Ascending aorta (tissue), 2 donors: ENCODE data around the gene CD151. TPM values are rescaled to one million over a fixed set of nuclear protein-coding genes. Genes with fewer than 3 reads are reported as not detected.

Source experiments
- DNase-seq, 2 donors: peaks; one replicate each; pipeline ENCODE4 v3.0.0-alpha.2; 2019; ENCODE audit warnings: low spot score in 2 of 2
- H3K27ac ChIP-seq, 2 donors: fragments of 200-600 bp; sonication (generic); one replicate each; pipeline ENCODE4 v1.5.1; 2016 to 2017; ENCODE audit warnings: mild to moderate bottlenecking in 1 of 2
- H3K27me3 ChIP-seq: fragments of 200-600 bp; sonication (generic); one replicate; pipeline ENCODE4 v1.5.1; 2017
- H3K36me3 ChIP-seq, 2 donors: fragments of 200-600 bp; sonication (generic); one replicate each; pipeline ENCODE4 v1.5.1; 2016
- H3K4me1 ChIP-seq, 2 donors: fragments of 200-600 bp; sonication (generic); one replicate each; pipeline ENCODE4 v1.5.1; 2016 to 2017; ENCODE audit warnings: mild to moderate bottlenecking in 1 of 2
- H3K4me3 ChIP-seq, 2 donors: fragments of 200-600 bp; sonication (generic); one replicate each; pipeline ENCODE4 v1.5.1; 2016 to 2017; ENCODE audit warnings: mild to moderate bottlenecking in 1 of 2
- H3K9me3 ChIP-seq, 2 donors: fragments of 200-600 bp; sonication (generic); one replicate each; pipeline ENCODE4 v1.5.1; 2016
- intact Hi-C: fragments of 100-400 bp; cut with DNase I; formaldehyde crosslinking; loops from one replicate; pipeline ENCODE4 v1.15.1; 2023
- total RNA-seq: library from RNA; depleted of rRNA; stranded (reverse); fragments of >200 nt; gene quantifications from one replicate; pipeline ENCODE4 v1.1.0, GENCODE V29; 2016
- TF ChIP-seq, protein P1 (sequence below), 3 experiments: fragments of 200-600 bp in 2 of 3; fragments of 450-650 bp in 1 of 3; sonication (generic) in 2 of 3; IDR thresholded peaks; one replicate each; pipeline ENCODE4 v1.5.1; 2016 to 2019; ENCODE audit warnings: antibody characterized with exemption in 3 of 3, mild to moderate bottlenecking in 1 of 3, moderate library complexity in 1 of 3

CD151 gene
- total RNA-seq, 1 donor from 2014 or later = 898 TPM

DNA sequence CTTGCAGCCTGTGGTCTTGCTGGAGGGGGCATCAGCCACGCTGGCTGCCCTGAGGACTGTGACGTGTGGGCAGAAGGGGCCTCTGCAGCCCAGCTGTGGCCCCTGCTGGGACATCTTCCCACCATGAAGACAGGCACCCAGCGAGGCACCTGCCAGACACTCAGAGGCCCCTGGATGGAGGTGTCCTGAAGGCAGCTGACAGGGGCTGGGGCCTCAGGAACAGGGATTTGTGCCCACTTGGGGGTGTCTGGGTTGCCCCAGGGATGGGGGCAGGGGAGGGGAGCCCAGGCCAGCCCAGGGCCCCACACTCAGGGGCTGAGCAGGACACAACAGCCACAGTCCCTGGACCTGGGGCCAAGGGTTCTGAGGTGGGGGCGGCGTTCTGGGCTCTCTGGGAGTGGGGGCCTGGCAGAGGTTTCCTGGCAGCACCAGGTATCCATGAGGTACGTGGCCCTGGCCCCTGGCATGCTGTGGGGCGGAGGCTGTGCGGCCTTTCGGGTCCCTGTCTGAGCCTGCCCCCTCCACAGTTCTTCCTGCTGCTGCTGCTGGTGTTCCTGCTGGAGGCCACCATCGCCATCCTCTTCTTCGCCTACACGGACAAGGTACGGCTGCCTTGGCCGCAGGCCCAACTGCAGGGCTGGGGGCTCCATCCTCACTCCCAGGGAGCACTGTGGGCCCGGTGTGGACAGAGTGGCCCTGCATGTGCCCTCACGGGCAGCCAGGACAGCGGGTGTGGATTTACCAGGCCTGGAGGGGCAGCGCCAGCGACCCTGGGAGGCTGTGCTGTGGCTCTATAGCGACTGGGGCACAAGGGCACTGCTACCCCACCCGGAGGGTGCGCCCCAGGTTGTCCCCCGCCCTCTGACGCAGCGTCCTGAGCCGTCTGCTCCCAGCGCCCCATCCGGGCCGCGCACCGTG, 31.4 kb downstream of the CD151 start:
- TF ChIP-seq, protein P1, sequence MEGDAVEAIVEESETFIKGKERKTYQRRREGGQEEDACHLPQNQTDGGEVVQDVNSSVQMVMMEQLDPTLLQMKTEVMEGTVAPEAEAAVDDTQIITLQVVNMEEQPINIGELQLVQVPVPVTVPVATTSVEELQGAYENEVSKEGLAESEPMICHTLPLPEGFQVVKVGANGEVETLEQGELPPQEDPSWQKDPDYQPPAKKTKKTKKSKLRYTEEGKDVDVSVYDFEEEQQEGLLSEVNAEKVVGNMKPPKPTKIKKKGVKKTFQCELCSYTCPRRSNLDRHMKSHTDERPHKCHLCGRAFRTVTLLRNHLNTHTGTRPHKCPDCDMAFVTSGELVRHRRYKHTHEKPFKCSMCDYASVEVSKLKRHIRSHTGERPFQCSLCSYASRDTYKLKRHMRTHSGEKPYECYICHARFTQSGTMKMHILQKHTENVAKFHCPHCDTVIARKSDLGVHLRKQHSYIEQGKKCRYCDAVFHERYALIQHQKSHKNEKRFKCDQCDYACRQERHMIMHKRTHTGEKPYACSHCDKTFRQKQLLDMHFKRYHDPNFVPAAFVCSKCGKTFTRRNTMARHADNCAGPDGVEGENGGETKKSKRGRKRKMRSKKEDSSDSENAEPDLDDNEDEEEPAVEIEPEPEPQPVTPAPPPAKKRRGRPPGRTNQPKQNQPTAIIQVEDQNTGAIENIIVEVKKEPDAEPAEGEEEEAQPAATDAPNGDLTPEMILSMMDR (IDR thresholded peaks at IDR 0.05) = no peak
- no peaks in the 10 kb centered on the region for H3K27me3 ChIP-seq
- peaks cover 34 to 43% of the 10 kb centered on the region in 2 donors for H3K36me3 ChIP-seq
- no peak for DNase-seq
- peaks cover 0 to 6% of the 10 kb centered on the region in 2 donors for H3K4me1 ChIP-seq
- no peak overlapping the region for H3K4me3 ChIP-seq
- no peaks in the 10 kb centered on the region for H3K9me3 ChIP-seq
- no peak overlapping the region for H3K27ac ChIP-seq
- intact Hi-C loops = no loop called here

DNA sequence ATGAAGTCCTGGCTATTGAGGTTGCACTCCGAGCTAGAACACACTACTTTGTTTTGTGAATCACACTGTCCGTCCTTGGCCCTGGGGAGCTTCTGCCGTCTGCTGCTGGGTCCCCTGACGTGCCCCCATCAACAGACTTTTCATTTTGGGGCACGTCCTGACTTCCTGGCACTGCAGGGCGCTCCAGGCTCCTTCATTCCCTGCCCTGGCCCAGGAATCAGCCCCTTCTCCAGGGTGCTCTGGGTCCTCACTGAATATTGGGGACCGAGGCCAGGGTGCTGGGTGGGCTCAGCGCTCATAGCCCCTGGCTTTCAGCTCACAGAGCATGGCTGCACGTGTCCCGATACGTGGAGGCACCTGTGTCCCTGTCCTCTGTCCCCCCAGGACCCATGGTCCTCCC, 32.1 kb downstream of the CD151 start:
- no peaks in the 10 kb centered on the region for H3K9me3 ChIP-seq
- H3K27me3 ChIP-seq = no peaks in the 10 kb centered on the region
- no peaks in the 10 kb centered on the region for H3K4me1 ChIP-seq
- intact Hi-C loops = no loop called here
- H3K36me3 ChIP-seq = peaks cover 34 to 46% of the 10 kb centered on the region in 2 donors
- H3K27ac ChIP-seq = no peak overlapping the region
- DNase-seq = no peak
- TF ChIP-seq, protein P1 (IDR thresholded peaks at IDR 0.05) = no peak
- H3K4me3 ChIP-seq = no peak overlapping the region

DNA sequence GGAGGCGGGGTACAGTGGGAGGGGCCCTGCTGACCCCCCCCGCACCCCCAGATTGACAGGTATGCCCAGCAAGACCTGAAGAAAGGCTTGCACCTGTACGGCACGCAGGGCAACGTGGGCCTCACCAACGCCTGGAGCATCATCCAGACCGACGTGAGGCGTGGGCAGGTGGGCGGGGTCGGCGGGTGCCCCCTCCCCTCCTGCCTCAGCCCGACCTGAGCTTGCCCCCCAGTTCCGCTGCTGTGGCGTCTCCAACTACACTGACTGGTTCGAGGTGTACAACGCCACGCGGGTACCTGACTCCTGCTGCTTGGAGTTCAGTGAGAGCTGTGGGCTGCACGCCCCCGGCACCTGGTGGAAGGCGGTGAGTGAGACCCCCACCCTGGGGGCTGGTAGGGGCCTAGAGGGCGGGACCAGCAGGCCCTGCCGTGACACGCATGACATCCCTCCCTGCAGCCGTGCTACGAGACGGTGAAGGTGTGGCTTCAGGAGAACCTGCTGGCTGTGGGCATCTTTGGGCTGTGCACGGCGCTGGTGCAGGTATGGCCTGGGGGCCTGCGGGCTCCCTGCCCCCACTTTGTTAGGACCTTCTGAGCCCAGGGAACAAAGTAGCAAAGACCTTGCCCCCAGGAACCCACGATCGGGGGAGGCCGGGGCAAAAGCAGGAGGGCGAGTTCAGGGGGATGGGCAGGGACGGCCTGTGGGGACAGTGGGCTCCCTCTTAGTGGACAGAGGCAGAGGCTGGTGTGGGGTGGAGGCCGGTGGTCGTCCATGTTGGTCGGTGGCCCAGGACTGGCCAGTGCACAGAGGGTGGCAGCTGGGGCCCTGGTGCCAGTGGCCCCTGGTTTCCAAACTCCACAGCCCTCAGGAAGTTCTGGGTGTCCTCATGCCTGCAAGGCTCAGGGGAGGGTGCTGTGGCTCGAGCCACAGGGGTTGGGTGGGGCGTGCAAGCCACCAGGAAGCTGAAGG, 33.0 kb downstream of the CD151 start:
- Histone ChIP-seq H3K36me3 (peaks cover 37 to 46% of the 10 kb centered on the region in 2 donors), H3K9me3 (no peaks in the 10 kb centered on the region), H3K27me3 (no peaks in the 10 kb centered on the region), H3K4me1 (no peaks in the 10 kb centered on the region), H3K4me3 (no peak overlapping the region), H3K27ac (no peak overlapping the region)
- TF ChIP-seq, protein P1 (IDR thresholded peaks at IDR 0.05) = no peak
- intact Hi-C loops = no loop called here
- DNase-seq = no peak

DNA sequence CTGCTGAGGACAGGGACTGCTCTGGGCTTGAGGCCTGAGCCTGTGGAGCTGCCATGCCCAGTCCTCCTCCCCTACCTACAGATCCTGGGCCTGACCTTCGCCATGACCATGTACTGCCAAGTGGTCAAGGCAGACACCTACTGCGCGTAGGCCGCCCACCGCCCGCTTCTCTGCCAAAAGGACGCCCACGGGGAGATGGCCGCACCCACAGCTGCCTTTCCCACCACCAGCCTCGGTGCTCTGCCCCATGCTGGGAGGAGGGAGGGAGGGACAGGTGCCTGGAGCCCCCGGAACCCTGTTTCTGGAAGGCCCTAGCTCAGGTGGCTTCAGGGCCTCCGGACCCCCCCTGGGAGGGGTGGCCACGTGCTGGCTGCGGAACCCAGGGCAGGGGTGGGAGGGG, 33.7 kb downstream of the CD151 start:
- TF ChIP-seq, protein P1 (IDR thresholded peaks at IDR 0.05) = no peak
- intact Hi-C loops = no loop called here
- Histone ChIP-seq H3K4me1 (no peaks in the 10 kb centered on the region), H3K27ac (no peak overlapping the region), H3K9me3 (no peaks in the 10 kb centered on the region), H3K4me3 (no peak overlapping the region), H3K36me3 (peaks cover 37 to 46% of the 10 kb centered on the region in 2 donors), H3K27me3 (no peaks in the 10 kb centered on the region)
- no peak for DNase-seq

DNA sequence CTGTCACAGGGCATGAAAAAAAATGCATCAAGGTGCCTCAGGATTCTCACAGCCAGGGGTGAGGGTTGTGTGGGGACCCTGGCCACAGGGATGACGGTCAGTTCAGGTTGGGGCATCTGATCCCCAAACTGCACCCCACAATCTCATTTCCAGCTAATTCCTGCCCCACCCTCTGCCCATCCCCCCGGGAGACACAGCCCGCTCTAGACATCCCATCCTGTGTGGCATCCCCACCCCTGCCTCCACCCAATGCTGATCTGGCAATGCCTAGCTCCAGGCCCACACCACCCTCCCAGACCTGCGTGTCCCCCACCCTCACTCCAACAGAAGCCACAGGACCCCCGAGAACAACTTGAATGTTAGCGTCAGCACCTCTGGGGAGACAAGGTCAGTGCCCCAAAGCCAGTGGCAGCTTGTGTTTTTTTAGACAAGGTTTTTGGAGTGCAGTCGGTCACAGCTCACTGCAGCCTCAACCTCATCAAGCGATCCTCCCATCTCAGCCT, 35.2 kb downstream of the CD151 start:
- no peak overlapping the region for H3K4me3 ChIP-seq
- H3K4me1 ChIP-seq = no peaks in the 10 kb centered on the region
- intact Hi-C loops = no loop called here
- no peaks in the 10 kb centered on the region for H3K27me3 ChIP-seq
- no peak overlapping the region for H3K27ac ChIP-seq
- H3K36me3 ChIP-seq = peaks cover 32 to 41% of the 10 kb centered on the region in 2 donors
- no peaks in the 10 kb centered on the region for H3K9me3 ChIP-seq
- TF ChIP-seq, protein P1 (IDR thresholded peaks at IDR 0.05) = no peak
- no peak for DNase-seq
